Activated T-cell treated with anti-CD3 and anti-CD28 coated beads, Interleukin-2, amount 50 U/mL, for 48 hours (primary cell): ENCODE measurements around the gene HSBP1L1.
A peak's percentile ranks its signal among the peaks of the same experiment; 100 is the strongest.

Source experiments
- DNase-seq, 2 experiments: peaks; one replicate each; pipeline ENCODE4 v3.0.0-alpha.2; 2020

HSBP1L1 gene

GRCh38 chr18:79961527-79962291 is 2.7 kb upstream of the HSBP1L1 start:
- DNase-seq = no peak

GRCh38 chr18:79962311-79962710 is 2.1 kb upstream of the HSBP1L1 start:
- DNase-seq = no peak

- peak; percentile 67 to 75 for DNase-seq
These were observed 1.4 kb upstream of the HSBP1L1 start for GRCh38 chr18:79962835-79963657.

- no peak for DNase-seq
These were observed 649 bp upstream of the HSBP1L1 start for GRCh38 chr18:79963658-79964329.

GRCh38 chr18:79965119-79965902 is 868 bp downstream of the HSBP1L1 start:
- DNase-seq = peak in 1 of 2 experiments; percentile 43

GRCh38 chr18:79970419-79971133 is 6.1 kb downstream of the HSBP1L1 start:
- no peak for DNase-seq

GRCh38 chr18:79971211-79971952 is 6.9 kb downstream of the HSBP1L1 start:
- no peak for DNase-seq

- DNase-seq = no peak
These were observed 7.5 kb downstream of the HSBP1L1 start for GRCh38 chr18:79971986-79972385.

- DNase-seq = no peak
These were observed 8.3 kb downstream of the HSBP1L1 start for GRCh38 chr18:79972720-79973119.

- no peak for DNase-seq
These were observed 9.1 kb downstream of the HSBP1L1 start for GRCh38 chr18:79973517-79973916.

GRCh38 chr18:79974025-79974654 is 9.7 kb downstream of the HSBP1L1 start:
- DNase-seq = no peak

- no peak for DNase-seq
These were observed 10.6 kb downstream of the HSBP1L1 start for GRCh38 chr18:79975043-79975442.

- DNase-seq = no peak
These were observed 11.7 kb downstream of the HSBP1L1 start for GRCh38 chr18:79975985-79976680.

- no peak for DNase-seq
These were observed 15.4 kb downstream of the HSBP1L1 start for GRCh38 chr18:79979843-79980242.

- DNase-seq = no peak
These were observed 16.1 kb downstream of the HSBP1L1 start for GRCh38 chr18:79980585-79980984.

- DNase-seq = peak in 1 of 2 experiments; percentile 51
These were observed 18.3 kb downstream of the HSBP1L1 start for GRCh38 chr18:79982736-79983135.

- DNase-seq = no peak
These were observed 18.8 kb downstream of the HSBP1L1 start for GRCh38 chr18:79983253-79983652.

- DNase-seq = no peak
These were observed 19.4 kb downstream of the HSBP1L1 start for GRCh38 chr18:79983793-79984192.

GRCh38 chr18:79985172-79985571 is 20.7 kb downstream of the HSBP1L1 start:
- no peak for DNase-seq

- no peak for DNase-seq
These were observed 22.3 kb downstream of the HSBP1L1 start for GRCh38 chr18:79986726-79987125.
